Neural cell (in vitro differentiated cells): ENCODE data around the gene FOXF2. TPM values are rescaled to one million over a fixed set of nuclear protein-coding genes. Genes with fewer than 3 reads are reported as not detected.
"Not testable (repeated sequence)": the region's sequence is repeated elsewhere in the genome, so short reads cannot be mapped to it uniquely, and the experiment has no call there.

Experiments
- H2AFZ ChIP-seq: fragments of 200-600, 300-800 bp; sonication (generic), shearing (Covaris generic); 2 replicates; pipeline ENCODE4 v1.6.0; 2014; ENCODE audit warnings: low read depth, mild to moderate bottlenecking, antibody characterized with exemption, low read length, moderate library complexity
- H3F3A ChIP-seq: fragments of 200-600 bp; shearing (Covaris generic); 2 replicates; pipeline ENCODE4 v1.6.1; 2016; ENCODE audit warnings: mild to moderate bottlenecking, moderate library complexity, mixed read lengths, antibody characterized with exemption, low read length; ENCODE audit not compliant: insufficient read depth, poor library complexity, severe bottlenecking
- H3K27ac ChIP-seq: fragments of 200-600, 300-800 bp; sonication (generic), shearing (Covaris generic); 2 replicates; pipeline ENCODE4 v1.5.1; 2014; ENCODE audit warnings: mild to moderate bottlenecking, low read length, moderate library complexity
- H3K27me3 ChIP-seq: fragments of 300-800, 200-600 bp; sonication (generic), shearing (Covaris generic); 2 replicates; pipeline ENCODE4 v1.6.0; 2014; ENCODE audit warnings: mild to moderate bottlenecking, low read depth, low read length, moderate library complexity; ENCODE audit not compliant: insufficient read depth
- H3K36me3 ChIP-seq: fragments of 300-800, 200-600 bp; sonication (generic), shearing (Covaris generic); 2 replicates; pipeline ENCODE4 v1.5.1; 2014; ENCODE audit warnings: mild to moderate bottlenecking, antibody characterized with exemption, low read length, moderate library complexity; ENCODE audit not compliant: insufficient read depth
- H3K4me2 ChIP-seq: fragments of 300-800, 200-600 bp; sonication (generic), shearing (Covaris generic); 2 replicates; pipeline ENCODE4 v1.6.0; 2014; ENCODE audit warnings: mild to moderate bottlenecking, low read length
- H3K4me3 ChIP-seq: fragments of 300-800, 200-600 bp; sonication (generic), shearing (Covaris generic); 2 replicates; pipeline ENCODE4 v1.5.1; 2014; ENCODE audit warnings: mild to moderate bottlenecking, low read length, moderate library complexity
- H3K79me2 ChIP-seq: fragments of 200-600 bp; shearing (Covaris generic); replicated peaks from 2 replicates; pipeline ENCODE4 v1.6.0; 2014; ENCODE audit warnings: mild to moderate bottlenecking, low read length, moderate library complexity; ENCODE audit not compliant: insufficient read depth
- H3K9ac ChIP-seq: fragments of 300-800, 200-600 bp; sonication (generic), shearing (Covaris generic); 2 replicates; pipeline ENCODE4 v1.6.1; 2016; ENCODE audit warnings: mild to moderate bottlenecking, low read length, mixed read lengths
- H3K9me2 ChIP-seq: fragments of 200-600 bp; shearing (Covaris generic); 2 replicates; pipeline ENCODE4 v1.6.1; 2016; ENCODE audit warnings: mild to moderate bottlenecking, low read length, mixed read lengths; ENCODE audit not compliant: insufficient read depth
- H3K9me3 ChIP-seq: fragments of 200-600, 300-800 bp; sonication (generic), shearing (Covaris generic); 2 replicates; pipeline ENCODE4 v1.6.1; 2016; ENCODE audit warnings: mild to moderate bottlenecking, mixed run types, low read length, moderate library complexity, mixed read lengths
- H4K20me1 ChIP-seq: fragments of 200-600 bp; shearing (Covaris generic); 2 replicates; pipeline ENCODE4 v1.6.1; 2016; ENCODE audit warnings: mild to moderate bottlenecking, mixed run types; ENCODE audit not compliant: insufficient read depth
- EP300 ChIP-seq: fragments of 450-650 bp; conservative IDR thresholded peaks from 2 replicates; pipeline ENCODE4 v1.6.1; 2014; ENCODE audit warnings: antibody characterized with exemption, mild to moderate bottlenecking, moderate library complexity; ENCODE audit not compliant: poor library complexity, severe bottlenecking
- EZH2 ChIP-seq: fragments of 200-600, 300-800 bp; shearing (Covaris generic), sonication (generic); IDR thresholded peaks from 2 replicates; pipeline ENCODE4 v1.6.1; 2014; ENCODE audit warnings: antibody characterized with exemption, low read length, borderline replicate concordance, mild to moderate bottlenecking; ENCODE audit not compliant: insufficient read depth, poor library complexity, severe bottlenecking
- MXI1 ChIP-seq: fragments of 450-650 bp; conservative IDR thresholded peaks from 2 replicates; pipeline ENCODE4 v1.6.1; 2014; ENCODE audit warnings: antibody characterized with exemption, mild to moderate bottlenecking; ENCODE audit not compliant: poor library complexity, severe bottlenecking
- POLR2AphosphoS5 ChIP-seq: IDR thresholded peaks from 2 replicates; pipeline ENCODE4 v1.6.1; 2012
- RAD21 ChIP-seq: fragments of 450-650 bp; conservative IDR thresholded peaks from 2 replicates; pipeline ENCODE4 v1.6.1; 2014; ENCODE audit warnings: antibody characterized with exemption, mild to moderate bottlenecking, moderate library complexity
- SMC3 ChIP-seq: fragments of 450-650 bp; conservative IDR thresholded peaks from 2 replicates; pipeline ENCODE4 v1.6.1; 2014; ENCODE audit warnings: antibody characterized with exemption, mild to moderate bottlenecking, moderate library complexity; ENCODE audit not compliant: poor library complexity
- TAF1 ChIP-seq: IDR thresholded peaks from 2 replicates; pipeline ENCODE4 v1.6.1; 2012; ENCODE audit warnings: low read depth
- polyA plus RNA-seq: library from polyadenylated mRNA; depleted of rRNA; stranded (reverse); fragments of >200 nt; gene quantifications from 2 replicates; pipeline ENCODE4 v1.2.3, GENCODE V29; 2014
- TF ChIP-seq, protein P1 (sequence below): IDR thresholded peaks from 2 replicates; pipeline ENCODE4 v1.6.1; 2012; ENCODE audit warnings: borderline replicate concordance
- TF ChIP-seq, protein P2 (sequence below): fragments of 450-650 bp; IDR thresholded peaks from 2 replicates; pipeline ENCODE4 v1.5.1; 2014; ENCODE audit warnings: antibody characterized with exemption, mild to moderate bottlenecking, moderate library complexity; ENCODE audit not compliant: poor library complexity, severe bottlenecking

FOXF2 gene
- polyA plus RNA-seq, 1 donor from 2014 or later = not detected

DNA sequence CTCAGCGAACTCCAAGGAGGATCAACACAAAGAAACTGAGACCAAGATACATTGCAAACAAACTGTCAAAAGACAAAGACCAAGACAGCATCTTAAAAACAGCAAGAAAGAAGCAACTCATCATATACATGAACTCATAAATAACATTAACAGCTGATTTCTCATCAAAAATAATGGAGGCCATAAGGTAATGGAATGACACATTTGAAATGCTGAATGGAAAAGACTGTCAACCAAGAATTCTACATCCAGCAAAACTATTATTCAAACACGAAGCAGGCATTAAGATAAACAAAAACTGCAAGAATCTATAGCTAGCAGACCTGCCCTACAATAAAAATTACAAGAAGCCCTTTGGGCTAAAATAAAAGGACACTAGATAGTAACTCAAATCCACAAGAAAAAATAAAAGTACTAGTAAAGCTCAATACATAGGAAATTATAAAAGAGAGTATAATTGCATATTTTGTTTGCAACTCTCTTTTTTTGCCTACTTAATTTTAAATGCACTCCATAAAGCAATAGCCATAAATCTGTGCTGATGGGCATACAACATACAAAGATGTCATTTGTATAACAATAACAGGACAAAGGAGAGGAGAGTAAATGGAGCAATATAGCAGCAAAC is 37.9 kb upstream of the FOXF2 start:
- no peak for TF ChIP-seq POLR2AphosphoS5
- TF ChIP-seq EP300 = no peak
- no peak for TF ChIP-seq RAD21
- TF ChIP-seq, protein P1, sequence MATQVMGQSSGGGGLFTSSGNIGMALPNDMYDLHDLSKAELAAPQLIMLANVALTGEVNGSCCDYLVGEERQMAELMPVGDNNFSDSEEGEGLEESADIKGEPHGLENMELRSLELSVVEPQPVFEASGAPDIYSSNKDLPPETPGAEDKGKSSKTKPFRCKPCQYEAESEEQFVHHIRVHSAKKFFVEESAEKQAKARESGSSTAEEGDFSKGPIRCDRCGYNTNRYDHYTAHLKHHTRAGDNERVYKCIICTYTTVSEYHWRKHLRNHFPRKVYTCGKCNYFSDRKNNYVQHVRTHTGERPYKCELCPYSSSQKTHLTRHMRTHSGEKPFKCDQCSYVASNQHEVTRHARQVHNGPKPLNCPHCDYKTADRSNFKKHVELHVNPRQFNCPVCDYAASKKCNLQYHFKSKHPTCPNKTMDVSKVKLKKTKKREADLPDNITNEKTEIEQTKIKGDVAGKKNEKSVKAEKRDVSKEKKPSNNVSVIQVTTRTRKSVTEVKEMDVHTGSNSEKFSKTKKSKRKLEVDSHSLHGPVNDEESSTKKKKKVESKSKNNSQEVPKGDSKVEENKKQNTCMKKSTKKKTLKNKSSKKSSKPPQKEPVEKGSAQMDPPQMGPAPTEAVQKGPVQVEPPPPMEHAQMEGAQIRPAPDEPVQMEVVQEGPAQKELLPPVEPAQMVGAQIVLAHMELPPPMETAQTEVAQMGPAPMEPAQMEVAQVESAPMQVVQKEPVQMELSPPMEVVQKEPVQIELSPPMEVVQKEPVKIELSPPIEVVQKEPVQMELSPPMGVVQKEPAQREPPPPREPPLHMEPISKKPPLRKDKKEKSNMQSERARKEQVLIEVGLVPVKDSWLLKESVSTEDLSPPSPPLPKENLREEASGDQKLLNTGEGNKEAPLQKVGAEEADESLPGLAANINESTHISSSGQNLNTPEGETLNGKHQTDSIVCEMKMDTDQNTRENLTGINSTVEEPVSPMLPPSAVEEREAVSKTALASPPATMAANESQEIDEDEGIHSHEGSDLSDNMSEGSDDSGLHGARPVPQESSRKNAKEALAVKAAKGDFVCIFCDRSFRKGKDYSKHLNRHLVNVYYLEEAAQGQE = no peak
- TF ChIP-seq SMC3 = no peak
- TF ChIP-seq MXI1 = no peak
- no peak for TF ChIP-seq EZH2
- TF ChIP-seq, protein P2, sequence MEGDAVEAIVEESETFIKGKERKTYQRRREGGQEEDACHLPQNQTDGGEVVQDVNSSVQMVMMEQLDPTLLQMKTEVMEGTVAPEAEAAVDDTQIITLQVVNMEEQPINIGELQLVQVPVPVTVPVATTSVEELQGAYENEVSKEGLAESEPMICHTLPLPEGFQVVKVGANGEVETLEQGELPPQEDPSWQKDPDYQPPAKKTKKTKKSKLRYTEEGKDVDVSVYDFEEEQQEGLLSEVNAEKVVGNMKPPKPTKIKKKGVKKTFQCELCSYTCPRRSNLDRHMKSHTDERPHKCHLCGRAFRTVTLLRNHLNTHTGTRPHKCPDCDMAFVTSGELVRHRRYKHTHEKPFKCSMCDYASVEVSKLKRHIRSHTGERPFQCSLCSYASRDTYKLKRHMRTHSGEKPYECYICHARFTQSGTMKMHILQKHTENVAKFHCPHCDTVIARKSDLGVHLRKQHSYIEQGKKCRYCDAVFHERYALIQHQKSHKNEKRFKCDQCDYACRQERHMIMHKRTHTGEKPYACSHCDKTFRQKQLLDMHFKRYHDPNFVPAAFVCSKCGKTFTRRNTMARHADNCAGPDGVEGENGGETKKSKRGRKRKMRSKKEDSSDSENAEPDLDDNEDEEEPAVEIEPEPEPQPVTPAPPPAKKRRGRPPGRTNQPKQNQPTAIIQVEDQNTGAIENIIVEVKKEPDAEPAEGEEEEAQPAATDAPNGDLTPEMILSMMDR = no peak
- no peak for TF ChIP-seq TAF1
- no peaks in the 10 kb centered on the region for H3K79me2 ChIP-seq
- no peak overlapping the region for H3K27ac ChIP-seq
- no peak overlapping the region for H3K4me3 ChIP-seq
- H2AFZ ChIP-seq = no peak overlapping the region
- no peaks in the 10 kb centered on the region for H3F3A ChIP-seq
- no peaks in the 10 kb centered on the region for H3K27me3 ChIP-seq
- H3K4me2 ChIP-seq = no peak overlapping the region
- no peaks in the 10 kb centered on the region for H3K9me2 ChIP-seq
- H3K9me3 ChIP-seq = no peaks in the 10 kb centered on the region
- H3K9ac ChIP-seq = no peak overlapping the region
- no peaks in the 10 kb centered on the region for H3K36me3 ChIP-seq
- H4K20me1 ChIP-seq = no peaks in the 10 kb centered on the region

DNA sequence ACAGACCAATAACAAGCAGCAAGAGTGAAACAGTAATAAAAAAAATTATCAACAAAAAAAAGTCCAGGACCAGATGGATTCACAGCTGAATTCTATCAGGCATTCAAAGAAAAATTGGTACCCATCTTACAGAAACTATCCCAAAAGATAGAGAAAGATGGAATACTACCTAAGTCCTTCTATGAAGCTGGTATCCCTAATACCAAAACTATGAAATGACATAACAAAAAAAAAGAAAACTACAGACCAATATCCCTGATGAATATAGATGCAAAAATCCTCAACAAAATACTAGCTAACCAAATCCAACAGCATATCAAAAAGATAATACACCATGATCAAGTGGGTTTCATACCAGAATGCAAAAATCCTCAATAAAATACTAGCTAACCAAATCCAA is 34.3 kb upstream of the FOXF2 start:
- not testable (repeated sequence) for H3K36me3 ChIP-seq, H3K4me2 ChIP-seq, H3K79me2 ChIP-seq, H3K27me3 ChIP-seq, H3F3A ChIP-seq, H3K9me3 ChIP-seq, H2AFZ ChIP-seq, H3K9ac ChIP-seq, H3K4me3 ChIP-seq, H3K27ac ChIP-seq, H4K20me1 ChIP-seq, H3K9me2 ChIP-seq

DNA sequence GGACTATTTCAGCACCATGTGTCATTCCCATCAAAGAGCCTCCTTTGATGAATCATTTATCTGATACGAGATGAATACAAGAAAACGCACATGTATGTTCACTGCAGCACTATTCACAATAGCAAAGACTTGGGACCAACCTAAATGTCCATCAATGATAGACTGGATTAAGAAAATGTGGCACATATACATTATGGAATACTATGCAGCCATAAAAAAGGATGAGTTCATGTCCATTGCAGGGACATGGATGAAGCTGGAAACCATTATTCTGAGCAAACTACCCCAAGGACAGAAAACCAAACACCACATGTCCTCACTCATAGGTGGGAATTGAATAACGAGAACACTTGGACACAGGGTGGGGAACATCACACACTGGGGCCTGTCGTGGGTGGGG is 27.7 kb upstream of the FOXF2 start:
- H3K79me2 ChIP-seq, H4K20me1 ChIP-seq, H3K9me2 ChIP-seq, H3K4me2 ChIP-seq, H3K36me3 ChIP-seq, H3K4me3 ChIP-seq, H2AFZ ChIP-seq, H3F3A ChIP-seq, H3K27ac ChIP-seq, H3K9ac ChIP-seq, H3K27me3 ChIP-seq, H3K9me3 ChIP-seq: not testable (repeated sequence)
